ENCODE results near the gene SLC9A9. TPM values are rescaled to one million over a fixed set of nuclear protein-coding genes. Genes with fewer than 3 reads are reported as not detected.
A peak's percentile ranks its signal among the peaks of the same experiment; 100 is the strongest.

Gene SLC9A9
- total and polyA plus RNA-seq, 2 donors: 20.5 to 21.2 TPM

DNA sequence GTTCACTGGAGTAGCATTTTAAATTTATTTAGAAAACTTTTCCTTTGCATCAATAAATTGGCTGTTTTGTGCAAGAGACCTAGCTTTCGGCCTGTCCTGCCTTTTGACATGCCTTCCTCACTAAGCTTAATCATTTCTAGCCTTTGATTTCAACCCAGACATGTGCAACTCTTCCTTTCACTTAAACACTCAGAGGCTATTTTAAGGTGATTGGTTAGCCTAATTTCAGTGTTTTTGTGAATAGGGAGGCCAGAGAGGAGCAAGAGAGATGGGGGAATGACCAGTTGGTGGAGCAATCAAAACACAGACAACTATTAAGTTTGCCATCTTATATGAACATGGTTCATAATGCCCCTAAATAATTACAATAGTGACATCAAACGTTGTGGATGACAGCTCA, 333.4 kb downstream of the SLC9A9 start:
- H3K27ac ChIP-seq (ENCODE audit: low read depth in 1 of 2, low read length in 1 of 2): no peak overlapping the region
- 95% methylated on average over 2 of the region's 2 CpGs for WGBS
- no peak for DNase-seq (ENCODE audit: low read depth in 6 of 9, low spot score in 9 of 9)
- no peaks in the 10 kb centered on the region for H3K36me3 ChIP-seq (ENCODE audit: control insufficient read depth in 2 of 2, insufficient read depth in 2 of 2, low read length in 1 of 2)
- H3K4me1 ChIP-seq (ENCODE audit: control insufficient read depth in 2 of 2, insufficient read depth in 2 of 2, low read length in 2 of 2): peaks cover 0 to 5% of the 10 kb centered on the region in 2 donors
- no peak overlapping the region for H3K4me3 ChIP-seq (ENCODE audit: low read length in 2 of 2)
- no peaks in the 10 kb centered on the region for H3K27me3 ChIP-seq (ENCODE audit: control insufficient read depth in 2 of 2, insufficient read depth in 1 of 2, low read length in 1 of 2)
- H3K9me3 ChIP-seq (ENCODE audit: control insufficient read depth in 2 of 2, insufficient read depth in 1 of 2, low read length in 1 of 2): no peaks in the 10 kb centered on the region

DNA sequence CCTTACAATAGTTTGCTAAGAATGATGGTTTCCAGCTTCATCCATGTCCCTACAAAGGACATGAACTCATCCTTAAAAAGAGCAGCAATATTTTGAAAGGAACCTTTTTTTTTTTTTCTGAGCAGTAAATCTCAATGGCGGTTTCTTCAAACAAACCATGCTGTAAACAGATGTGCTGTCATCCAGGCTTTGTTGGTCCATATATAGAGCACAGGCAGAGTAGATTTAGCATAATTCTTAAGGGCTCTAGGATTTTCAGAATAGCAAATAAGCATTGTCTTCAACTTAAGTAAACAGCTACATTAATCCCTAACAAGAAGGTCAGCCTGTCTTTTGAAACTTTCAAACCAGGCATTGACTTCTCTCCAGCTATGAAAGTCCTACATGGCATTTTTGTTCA, 334.2 kb downstream of the SLC9A9 start:
- Histone ChIP-seq H3K27me3 (ENCODE audit: control insufficient read depth in 2 of 2, insufficient read depth in 1 of 2, low read length in 1 of 2) (no peaks in the 10 kb centered on the region), H3K4me3 (ENCODE audit: low read length in 2 of 2) (no peak overlapping the region), H3K36me3 (ENCODE audit: control insufficient read depth in 2 of 2, insufficient read depth in 2 of 2, low read length in 1 of 2) (no peaks in the 10 kb centered on the region), H3K4me1 (ENCODE audit: control insufficient read depth in 2 of 2, insufficient read depth in 2 of 2, low read length in 2 of 2) (peaks cover 0 to 5% of the 10 kb centered on the region in 2 donors), H3K27ac (ENCODE audit: low read depth in 1 of 2, low read length in 1 of 2) (no peak overlapping the region), H3K9me3 (ENCODE audit: control insufficient read depth in 2 of 2, insufficient read depth in 1 of 2, low read length in 1 of 2) (no peaks in the 10 kb centered on the region)
- whole genome bisulfite sequencing: 80% methylated on average over 1 of the region's 1 CpG
- peak in 2 of 9 donors; percentile 9 to 31 for DNase-seq (ENCODE audit: low read depth in 6 of 9, low spot score in 9 of 9)

DNA sequence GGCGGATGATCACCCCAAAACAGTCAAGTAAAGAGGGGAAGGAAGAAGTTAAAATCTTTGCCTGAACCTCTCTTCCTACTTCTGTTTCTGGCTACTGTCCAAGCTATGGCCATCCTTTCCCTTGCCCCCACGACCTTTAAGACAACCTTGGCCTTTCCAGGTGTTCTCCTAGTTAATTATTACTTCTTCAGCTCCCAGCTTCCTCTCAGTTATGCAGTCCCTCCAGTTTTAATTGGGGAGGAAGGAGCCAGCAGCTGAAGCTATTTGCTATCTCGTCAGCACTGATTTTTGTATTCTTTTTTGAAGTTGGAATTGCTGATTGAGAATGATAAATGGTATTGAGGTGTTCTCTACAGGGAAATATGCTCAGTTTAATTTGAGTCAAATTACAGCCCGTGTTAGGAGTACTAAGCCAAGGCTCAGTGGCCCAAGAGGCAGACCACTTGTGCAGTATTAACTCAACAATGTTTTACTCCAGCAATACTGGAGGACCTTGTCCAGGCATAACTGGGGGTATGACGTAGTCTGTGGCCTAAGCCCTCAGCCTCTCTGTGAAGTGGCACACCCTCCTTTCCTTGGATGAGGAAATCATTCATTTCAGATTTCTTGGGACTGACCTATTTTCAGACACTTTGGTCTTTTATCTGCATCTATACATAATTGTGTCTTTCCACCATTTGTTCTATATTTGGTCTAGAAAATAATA, 336.9 kb downstream of the SLC9A9 start:
- 96% methylated on average over 5 of the region's 5 CpGs for WGBS
- H3K27ac ChIP-seq (ENCODE audit: low read depth in 1 of 2, low read length in 1 of 2): no peak overlapping the region
- no peak for DNase-seq (ENCODE audit: low read depth in 6 of 9, low spot score in 9 of 9)
- H3K36me3 ChIP-seq (ENCODE audit: control insufficient read depth in 2 of 2, insufficient read depth in 2 of 2, low read length in 1 of 2): no peaks in the 10 kb centered on the region
- no peak overlapping the region for H3K4me3 ChIP-seq (ENCODE audit: low read length in 2 of 2)
- H3K27me3 ChIP-seq (ENCODE audit: control insufficient read depth in 2 of 2, insufficient read depth in 1 of 2, low read length in 1 of 2): no peaks in the 10 kb centered on the region
- peaks cover 0 to 5% of the 10 kb centered on the region in 2 donors for H3K4me1 ChIP-seq (ENCODE audit: control insufficient read depth in 2 of 2, insufficient read depth in 2 of 2, low read length in 2 of 2)
- H3K9me3 ChIP-seq (ENCODE audit: control insufficient read depth in 2 of 2, insufficient read depth in 1 of 2, low read length in 1 of 2): no peaks in the 10 kb centered on the region

DNA sequence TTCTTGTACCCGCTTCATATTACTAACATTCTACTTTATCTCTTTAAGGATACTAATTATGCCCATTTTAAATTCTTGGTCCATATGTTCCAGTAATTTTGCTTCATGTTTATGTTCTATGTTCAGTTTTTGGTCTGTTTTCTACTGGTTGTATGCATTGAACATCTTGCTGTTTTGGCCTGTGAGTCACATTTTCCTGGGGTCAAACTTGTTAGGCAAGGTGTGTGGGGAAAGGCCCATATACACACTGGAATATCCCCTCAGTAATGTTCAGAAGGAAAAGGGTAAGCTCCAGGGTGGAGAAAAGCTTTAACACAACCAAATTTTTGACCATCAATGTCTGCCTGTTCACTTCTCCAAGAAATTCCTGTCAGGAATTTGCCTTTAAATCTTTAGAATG, 337.7 kb downstream of the SLC9A9 start:
- WGBS: 96% methylated on average over 1 of the region's 1 CpG
- peaks cover 0 to 5% of the 10 kb centered on the region in 2 donors for H3K4me1 ChIP-seq (ENCODE audit: control insufficient read depth in 2 of 2, insufficient read depth in 2 of 2, low read length in 2 of 2)
- H3K27me3 ChIP-seq (ENCODE audit: control insufficient read depth in 2 of 2, insufficient read depth in 1 of 2, low read length in 1 of 2): no peaks in the 10 kb centered on the region
- no peak overlapping the region for H3K4me3 ChIP-seq (ENCODE audit: low read length in 2 of 2)
- no peak for DNase-seq (ENCODE audit: low read depth in 6 of 9, low spot score in 9 of 9)
- no peaks in the 10 kb centered on the region for H3K36me3 ChIP-seq (ENCODE audit: control insufficient read depth in 2 of 2, insufficient read depth in 2 of 2, low read length in 1 of 2)
- no peaks in the 10 kb centered on the region for H3K9me3 ChIP-seq (ENCODE audit: control insufficient read depth in 2 of 2, insufficient read depth in 1 of 2, low read length in 1 of 2)
- no peak overlapping the region for H3K27ac ChIP-seq (ENCODE audit: low read depth in 1 of 2, low read length in 1 of 2)

GRCh38 chr3:143507735-143508580, 340.3 kb downstream of the SLC9A9 start:
- WGBS: 95% methylated on average over 3 of the region's 3 CpGs
- DNase-seq (ENCODE audit: low read depth in 6 of 9, low spot score in 9 of 9): no peak
- no peaks in the 10 kb centered on the region for H3K36me3 ChIP-seq (ENCODE audit: control insufficient read depth in 2 of 2, insufficient read depth in 2 of 2, low read length in 1 of 2)
- H3K4me3 ChIP-seq (ENCODE audit: low read length in 2 of 2): no peak overlapping the region
- H3K27me3 ChIP-seq (ENCODE audit: control insufficient read depth in 2 of 2, insufficient read depth in 1 of 2, low read length in 1 of 2): no peaks in the 10 kb centered on the region
- H3K4me1 ChIP-seq (ENCODE audit: control insufficient read depth in 2 of 2, insufficient read depth in 2 of 2, low read length in 2 of 2): no peaks in the 10 kb centered on the region
- H3K9me3 ChIP-seq (ENCODE audit: control insufficient read depth in 2 of 2, insufficient read depth in 1 of 2, low read length in 1 of 2): no peaks in the 10 kb centered on the region
- H3K27ac ChIP-seq (ENCODE audit: low read depth in 1 of 2, low read length in 1 of 2): no peak overlapping the region

DNA sequence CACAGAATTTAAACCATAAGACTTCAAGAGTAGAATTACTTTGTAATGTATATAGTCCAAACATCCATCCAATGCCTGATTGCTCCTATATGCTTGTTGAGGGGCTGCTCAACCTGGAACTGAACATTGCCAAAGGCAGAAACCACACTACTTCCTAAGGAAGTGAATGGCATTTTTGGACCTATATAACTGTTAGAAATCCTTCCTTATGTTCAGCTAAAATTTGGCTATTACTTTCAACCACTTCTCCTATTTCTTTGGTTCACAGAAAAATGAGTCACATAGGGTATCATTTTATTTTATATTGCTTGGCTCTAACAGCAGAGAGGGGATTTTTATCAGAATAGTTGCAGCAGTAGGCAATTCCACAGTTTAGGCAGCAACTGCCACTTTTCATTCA, 342.1 kb downstream of the SLC9A9 start:
- Histone ChIP-seq H3K4me3 (ENCODE audit: low read length in 2 of 2) (no peak overlapping the region), H3K9me3 (ENCODE audit: control insufficient read depth in 2 of 2, insufficient read depth in 1 of 2, low read length in 1 of 2) (no peaks in the 10 kb centered on the region), H3K27me3 (ENCODE audit: control insufficient read depth in 2 of 2, insufficient read depth in 1 of 2, low read length in 1 of 2) (no peaks in the 10 kb centered on the region), H3K36me3 (ENCODE audit: control insufficient read depth in 2 of 2, insufficient read depth in 2 of 2, low read length in 1 of 2) (no peaks in the 10 kb centered on the region), H3K27ac (ENCODE audit: low read depth in 1 of 2, low read length in 1 of 2) (no peak overlapping the region), H3K4me1 (ENCODE audit: control insufficient read depth in 2 of 2, insufficient read depth in 2 of 2, low read length in 2 of 2) (no peaks in the 10 kb centered on the region)
- DNase-seq (ENCODE audit: low read depth in 6 of 9, low spot score in 9 of 9): no peak

GRCh38 chr3:143503325-143503885, 344.9 kb downstream of the SLC9A9 start:
- no peak for DNase-seq (ENCODE audit: low read depth in 6 of 9, low spot score in 9 of 9)
- Histone ChIP-seq H3K4me3 (ENCODE audit: low read length in 2 of 2) (no peak overlapping the region), H3K4me1 (ENCODE audit: control insufficient read depth in 2 of 2, insufficient read depth in 2 of 2, low read length in 2 of 2) (no peaks in the 10 kb centered on the region), H3K36me3 (ENCODE audit: control insufficient read depth in 2 of 2, insufficient read depth in 2 of 2, low read length in 1 of 2) (no peaks in the 10 kb centered on the region), H3K9me3 (ENCODE audit: control insufficient read depth in 2 of 2, insufficient read depth in 1 of 2, low read length in 1 of 2) (no peaks in the 10 kb centered on the region), H3K27me3 (ENCODE audit: control insufficient read depth in 2 of 2, insufficient read depth in 1 of 2, low read length in 1 of 2) (no peaks in the 10 kb centered on the region), H3K27ac (ENCODE audit: low read depth in 1 of 2, low read length in 1 of 2) (no peak overlapping the region)
- 98% methylated on average over 4 of the region's 4 CpGs for WGBS

DNA sequence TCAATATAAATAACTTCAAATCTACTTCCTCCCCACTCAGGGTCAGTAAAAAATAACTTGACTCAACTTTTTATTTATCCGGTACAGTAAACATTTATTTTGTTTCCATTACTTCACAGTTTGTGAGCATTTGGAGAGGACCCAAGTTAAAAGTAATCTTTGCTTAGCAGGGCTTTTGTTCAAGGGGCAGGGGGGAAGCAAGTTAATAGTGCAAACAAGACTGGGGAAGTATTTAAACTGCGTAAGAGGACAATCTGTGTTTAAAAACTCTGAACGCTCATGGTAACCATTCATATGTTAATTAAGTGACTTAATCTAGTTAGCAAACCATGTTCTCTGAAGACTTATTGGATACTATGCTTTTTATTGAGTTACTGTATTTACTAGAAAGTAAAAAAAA, 346.2 kb downstream of the SLC9A9 start:
- H3K9me3 ChIP-seq (ENCODE audit: control insufficient read depth in 2 of 2, insufficient read depth in 1 of 2, low read length in 1 of 2): no peaks in the 10 kb centered on the region
- no peak overlapping the region for H3K27ac ChIP-seq (ENCODE audit: low read depth in 1 of 2, low read length in 1 of 2)
- WGBS: 97% methylated on average over 3 of the region's 3 CpGs
- H3K36me3 ChIP-seq (ENCODE audit: control insufficient read depth in 2 of 2, insufficient read depth in 2 of 2, low read length in 1 of 2): no peaks in the 10 kb centered on the region
- no peak overlapping the region for H3K4me3 ChIP-seq (ENCODE audit: low read length in 2 of 2)
- no peaks in the 10 kb centered on the region for H3K4me1 ChIP-seq (ENCODE audit: control insufficient read depth in 2 of 2, insufficient read depth in 2 of 2, low read length in 2 of 2)
- no peak for DNase-seq (ENCODE audit: low read depth in 6 of 9, low spot score in 9 of 9)
- H3K27me3 ChIP-seq (ENCODE audit: control insufficient read depth in 2 of 2, insufficient read depth in 1 of 2, low read length in 1 of 2): no peaks in the 10 kb centered on the region

- Histone ChIP-seq H3K9me3 (ENCODE audit: control insufficient read depth in 2 of 2, insufficient read depth in 1 of 2, low read length in 1 of 2) (no peaks in the 10 kb centered on the region), H3K4me3 (ENCODE audit: low read length in 2 of 2) (no peak overlapping the region), H3K4me1 (ENCODE audit: control insufficient read depth in 2 of 2, insufficient read depth in 2 of 2, low read length in 2 of 2) (no peaks in the 10 kb centered on the region), H3K27me3 (ENCODE audit: control insufficient read depth in 2 of 2, insufficient read depth in 1 of 2, low read length in 1 of 2) (no peaks in the 10 kb centered on the region), H3K36me3 (ENCODE audit: control insufficient read depth in 2 of 2, insufficient read depth in 2 of 2, low read length in 1 of 2) (no peaks in the 10 kb centered on the region), H3K27ac (ENCODE audit: low read depth in 1 of 2, low read length in 1 of 2) (no peak overlapping the region)
- WGBS: 97% methylated on average over 3 of the region's 3 CpGs
- DNase-seq (ENCODE audit: low read depth in 6 of 9, low spot score in 9 of 9): no peak
Observed at GRCh38 chr3:143497382-143497781, 350.9 kb downstream of the SLC9A9 start.
